H1 (cell line): ENCODE measurements around the gene DOK7. TPM values are rescaled to one million over a fixed set of nuclear protein-coding genes. Genes with fewer than 3 reads are reported as not detected.
A peak's percentile ranks its signal among the peaks of the same experiment; 100 is the strongest.

Experiments
- CTCF ChIA-PET: fragments of 300-600 bp; sonication (Branson Sonifier 250); formaldehyde crosslinking; loops from one replicate; lab custom pipeline; 2021; ENCODE audit not compliant: partially characterized antibody; lab: Charles Lee
- POLR2A ChIA-PET: fragments of 300-600 bp; sonication (Branson Sonifier 250); formaldehyde crosslinking; loops from one replicate; lab custom pipeline; 2021; ENCODE audit warnings: inconsistent platforms; ENCODE audit not compliant: partially characterized antibody; lab: Charles Lee
- DNase-seq, 2 experiments: peaks; one replicate each; pipeline versions ENCODE4 v3.0.0 to v3.0.0-alpha.2; 2010 to 2022; ENCODE audit warnings: low spot score in 2 of 2, low read depth in 1 of 2, mixed read lengths in 1 of 2
- FAIRE-seq: peaks from 2 replicates; lab custom pipeline; 2011; peaks lifted over from hg19 to GRCh38; lab: Jason Lieb, UNC
- H2AFZ ChIP-seq: 2 replicates; pipeline ENCODE4 v1.8.1; 2012; ENCODE audit warnings: low read length, inconsistent platforms
- H2AK5ac ChIP-seq: 2 replicates; pipeline ENCODE4 v1.6.1; 2013; ENCODE audit warnings: low read depth, low read length
- H2BK120ac ChIP-seq: replicated peaks from 2 replicates; pipeline ENCODE3; 2013; ENCODE audit warnings: low read depth, low read length, inconsistent platforms
- H2BK12ac ChIP-seq: 2 replicates; pipeline ENCODE4 v1.6.1; 2013; ENCODE audit warnings: low read depth, low read length
- H2BK15ac ChIP-seq: 2 replicates; pipeline ENCODE4 v1.6.1; 2013; ENCODE audit warnings: low read length
- H2BK20ac ChIP-seq: 2 replicates; pipeline ENCODE4 v1.6.1; 2013; ENCODE audit warnings: low read length
- H2BK5ac ChIP-seq: 2 replicates; pipeline ENCODE4 v1.6.1; 2013; ENCODE audit warnings: low read depth, low read length
- H3K14ac ChIP-seq: 2 replicates; pipeline ENCODE4 v1.6.1; 2013; ENCODE audit warnings: inconsistent platforms; ENCODE audit not compliant: insufficient read length
- H3K18ac ChIP-seq: 2 replicates; pipeline ENCODE4 v1.6.1; 2013; ENCODE audit warnings: low read length; ENCODE audit errors: extremely low read depth
- H3K23ac ChIP-seq: 2 replicates; pipeline ENCODE4 v1.6.1; 2013; ENCODE audit warnings: inconsistent platforms; ENCODE audit not compliant: insufficient read length
- H3K23me2 ChIP-seq: 2 replicates; pipeline ENCODE4 v1.6.1; 2013; ENCODE audit warnings: low read depth, low read length
- H3K27ac ChIP-seq: 2 replicates; pipeline ENCODE4 v1.6.1; 2011; ENCODE audit warnings: low read depth, low read length, inconsistent platforms
- H3K27me3 ChIP-seq, 4 experiments: replicated peaks in 1 of 4; 1 replicate in 1 of 4; 2 replicates in 3 of 4; pipeline versions ENCODE4 v1.6.1 to v1.8.1; 2011 to 2013; ENCODE audit warnings: low read length in 3 of 4, mild to moderate bottlenecking in 3 of 4, inconsistent platforms in 2 of 4, mixed read lengths in 2 of 4, moderate library complexity in 1 of 4; ENCODE audit not compliant: control insufficient read depth in 3 of 4, insufficient read depth in 3 of 4; ENCODE audit errors: extremely low read depth in 1 of 4
- H3K36me3 ChIP-seq, 4 experiments: 2 replicates each; pipeline versions ENCODE4 v1.6.1 to v1.8.1; 2011 to 2013; ENCODE audit warnings: mild to moderate bottlenecking in 4 of 4, low read length in 3 of 4, moderate library complexity in 2 of 4, control low read depth in 1 of 4, inconsistent platforms in 1 of 4; ENCODE audit not compliant: insufficient read depth in 4 of 4, control insufficient read depth in 2 of 4
- H3K4ac ChIP-seq: replicated peaks from 2 replicates; pipeline ENCODE3; 2013; ENCODE audit warnings: low read length, low read depth, mixed read lengths, inconsistent platforms; ENCODE audit not compliant: insufficient read length
- H3K4me1 ChIP-seq, 4 experiments: replicated peaks in 1 of 4; 1 replicate in 1 of 4; 2 replicates in 3 of 4; pipeline versions ENCODE4 v1.6.1 to v1.8.1; 2011 to 2013; ENCODE audit warnings: low read length in 3 of 4, inconsistent platforms in 2 of 4, mixed read lengths in 1 of 4; ENCODE audit not compliant: insufficient read depth in 4 of 4, control insufficient read depth in 3 of 4
- H3K4me2 ChIP-seq, 2 experiments: 2 replicates each; pipeline versions ENCODE4 v1.6.1 to v1.8.1; 2011 to 2013; ENCODE audit warnings: low read depth in 2 of 2, low read length in 2 of 2, control low read depth in 1 of 2, inconsistent platforms in 1 of 2, mild to moderate bottlenecking in 1 of 2; ENCODE audit not compliant: insufficient read depth in 1 of 2
- H3K4me3 ChIP-seq, 4 experiments: fragments of 200-600, 300-600 bp in 1 of 4; sonication (generic), shearing (Covaris generic), sonication (Bioruptor Twin) in 1 of 4; 2 replicates each; pipeline versions ENCODE4 v1.5.1 to v1.8.1; 2011 to 2016; ENCODE audit warnings: low read length in 4 of 4, low read depth in 3 of 4, control low read depth in 2 of 4, inconsistent platforms in 2 of 4, mild to moderate bottlenecking in 2 of 4, mixed read lengths in 1 of 4, moderate library complexity in 1 of 4; ENCODE audit not compliant: insufficient read depth in 2 of 4; ENCODE audit errors: extremely low read depth in 1 of 4
- H3K56ac ChIP-seq: replicated peaks from 2 replicates; pipeline ENCODE3; 2013; ENCODE audit warnings: low read depth, mild to moderate bottlenecking, mixed read lengths, low read length, inconsistent platforms; ENCODE audit not compliant: insufficient read length
- H3K79me1 ChIP-seq: 2 replicates; pipeline ENCODE4 v1.6.1; 2013; ENCODE audit warnings: low read depth, low read length, control low read depth
- H3K79me2 ChIP-seq, 2 experiments: 2 replicates each; pipeline versions ENCODE4 v1.6.1 to v1.8.1; 2012 to 2013; ENCODE audit warnings: low read length in 2 of 2, mild to moderate bottlenecking in 2 of 2, inconsistent platforms in 1 of 2; ENCODE audit not compliant: insufficient read depth in 2 of 2, control insufficient read depth in 1 of 2
- H3K9ac ChIP-seq, 4 experiments: replicated peaks in 1 of 4; 1 replicate in 1 of 4; 2 replicates in 3 of 4; pipeline versions ENCODE4 v1.6.1 to v1.8.1; 2011 to 2013; ENCODE audit warnings: low read depth in 3 of 4, low read length in 3 of 4, control low read depth in 2 of 4, mild to moderate bottlenecking in 2 of 4, moderate library complexity in 2 of 4, inconsistent platforms in 1 of 4; ENCODE audit errors: extremely low read depth in 1 of 4
- H3K9me3 ChIP-seq, 2 experiments: 2 replicates each; pipeline versions ENCODE4 v1.6.1 to v1.8.1; 2012 to 2013; ENCODE audit warnings: mild to moderate bottlenecking in 2 of 2, moderate library complexity in 2 of 2, control low read depth in 1 of 2, inconsistent platforms in 1 of 2, low read depth in 1 of 2, low read length in 1 of 2, mixed read lengths in 1 of 2; ENCODE audit not compliant: insufficient read depth in 2 of 2
- H4K20me1 ChIP-seq, 2 experiments: replicated peaks in 1 of 2; 2 replicates each; pipeline versions ENCODE3 to v1.8.1; 2011 to 2013; ENCODE audit warnings: inconsistent platforms in 2 of 2, low read length in 2 of 2, mild to moderate bottlenecking in 1 of 2; ENCODE audit not compliant: insufficient read depth in 2 of 2, control insufficient read depth in 1 of 2
- H4K5ac ChIP-seq: 2 replicates; pipeline ENCODE4 v1.6.1; 2013; ENCODE audit warnings: low read length, low read depth, mixed read lengths, inconsistent platforms; ENCODE audit not compliant: insufficient read length
- H4K8ac ChIP-seq: 2 replicates; pipeline ENCODE4 v1.8.0; 2013; ENCODE audit warnings: mild to moderate bottlenecking, moderate library complexity, low read length, inconsistent platforms; ENCODE audit not compliant: insufficient read depth; ENCODE audit errors: extremely low read depth
- H4K91ac ChIP-seq: replicated peaks from 2 replicates; pipeline ENCODE3; 2013; ENCODE audit warnings: low read length, mixed read lengths, inconsistent platforms; ENCODE audit not compliant: insufficient read length
- ATF3 ChIP-seq: IDR thresholded peaks from 2 replicates; pipeline ENCODE4 v1.6.1; 2011; ENCODE audit warnings: low read depth, mild to moderate bottlenecking, low read length; ENCODE audit not compliant: insufficient read depth
- BACH1 ChIP-seq: IDR thresholded peaks from 2 replicates; pipeline ENCODE4 v1.6.1; 2012; ENCODE audit warnings: low read length, improper control_type of control experiment
- EZH2 ChIP-seq: fragments of 200-600 bp; sonication (generic); IDR thresholded peaks from 2 replicates; pipeline ENCODE4 v1.7.1; 2012; ENCODE audit warnings: low read depth, mild to moderate bottlenecking, moderate library complexity, low read length, inconsistent platforms; ENCODE audit not compliant: severe bottlenecking
- WGBS, 2 experiments: shearing (Covaris generic) in 1 of 2; methylation state at CpG; one replicate each; pipeline versions ENCODE4 v1.1.6 to v1.1.7; 2013 to 2015; ENCODE audit warnings: low lambda C conversion rate in 2 of 2, mixed read lengths in 2 of 2, inconsistent platforms in 1 of 2, low coverage in 1 of 2, missing lambda C conversion rate in 1 of 2; ENCODE audit not compliant: insufficient replicate concordance in 2 of 2, insufficient coverage in 1 of 2, insufficient read length in 1 of 2; ENCODE audit errors: extremely low coverage in 1 of 2, missing lambda C conversion rate in 1 of 2; 5-methylcytosine and 5-hydroxymethylcytosine counted together
- polyA plus RNA-seq, 7 experiments: library from polyadenylated mRNA; depleted of rRNA in 3 of 7; stranded (reverse) in 5 of 7; unstranded in 2 of 7; fragments of >200 nt in 5 of 7; fragments of 200-250 nt in 2 of 7; gene quantifications; 1 replicate in 5 of 7; 2 replicates in 1 of 7; 4 replicates in 1 of 7; pipeline versions ENCODE4 v1.2.1 to v1.2.3, GENCODE V29; 2011 to 2013; ENCODE audit warnings: missing spikeins in 2 of 7, mixed read lengths in 2 of 7
- total RNA-seq: library from RNA; stranded (reverse); fragmentation: NEBNext Ultra II Directional; extraction: Animal tissue kit (Norgen Biotek cat#: 25700); gene quantifications from 2 replicates; pipeline ENCODE4 v1.2.1, GENCODE V29; 2021

The DOK7 gene
- total and polyA plus RNA-seq, 2 of the 8 experiments (the other 6 are each of a cell fraction or from before 2014, with no cell fraction given) = 0.32 TPM; not detected in 1

- H2BK12ac ChIP-seq = no peak overlapping the region
- no peak overlapping the region for H2AFZ ChIP-seq
- no peak overlapping the region; the same call in 1 of the 2 replicates for H4K8ac ChIP-seq
- H2BK5ac ChIP-seq = no peak overlapping the region
- no peak for FAIRE-seq
- H3K56ac ChIP-seq = no peak overlapping the region
- WGBS, 2 experiments = 84% methylated on average over 42 of the region's 55 CpGs; no CpG with 5 or more reads in 1 of the 2 experiments
- H3K27me3 ChIP-seq = peaks cover 49 to 95% (median 86%) of the 10 kb centered on the region in 4 experiments
- no peaks in the 10 kb centered on the region; the same call in 1 of the 2 replicates for H3K23me2 ChIP-seq
- H3K27ac ChIP-seq = no peak overlapping the region
- H3K79me2 ChIP-seq = no peaks in the 10 kb centered on the region
- H3K9ac ChIP-seq = no peak overlapping the region
- ChIA-PET CTCF (interaction anchor here (1.0 to 2.6 kb wide), 8 partner anchors 12 to 388 kb away, joined by 3 to 25 read pairs (median 6); no protein-coding TSS in a partner anchor), POLR2A (interaction anchor here (1.4 to 2.0 kb wide), 4 partner anchors 10 to 27 kb away, joined by 3 to 5 read pairs (median 4); no protein-coding TSS in a partner anchor)
- H4K5ac ChIP-seq = no peak overlapping the region
- H3K79me1 ChIP-seq = no peaks in the 10 kb centered on the region
- peaks cover 0 to 22% (median 12%) of the 10 kb centered on the region in 4 experiments; a peak in 5 of 7 replicates for H3K4me1 ChIP-seq
- H2AK5ac ChIP-seq = no peak overlapping the region
- no peaks in the 10 kb centered on the region for H3K36me3 ChIP-seq
- no peak for DNase-seq
- H3K4me2 ChIP-seq = no peak overlapping the region
- no peak overlapping the region for H4K91ac ChIP-seq
- H2BK15ac ChIP-seq = 0 out of 2 replicates have a peak overlapping the region, but pooled peaks have one; percentile 46
- no peaks in the 10 kb centered on the region for H3K9me3 ChIP-seq
- H3K23ac ChIP-seq = no peak overlapping the region
- H3K14ac ChIP-seq = no peak overlapping the region
- H2BK120ac ChIP-seq = no peak overlapping the region
- no peak overlapping the region for H3K4ac ChIP-seq
- no peak overlapping the region for H3K4me3 ChIP-seq
- no peak overlapping the region for H2BK20ac ChIP-seq
- H4K20me1 ChIP-seq = peaks cover 11 to 23% of the 10 kb centered on the region in 2 experiments
- H3K18ac ChIP-seq = no peak overlapping the region
- TF ChIP-seq EZH2 (no peak), ATF3 (no peak), BACH1 (no peak)
Observed at GRCh38 chr4:3492741-3493719, 29.9 kb downstream of the DOK7 start.
